H1 (cell line): ENCODE measurements around the gene ACKR2. TPM values are rescaled to one million over a fixed set of nuclear protein-coding genes. Genes with fewer than 3 reads are reported as not detected.

Experiments used
- ASH2L ChIP-seq: fragments of 200-600, 300-600 bp; sonication (generic); IDR thresholded peaks from one replicate; pipeline ENCODE4 v1.7.1; 2017; ENCODE audit warnings: low read length
- SP4 ChIP-seq: IDR thresholded peaks from 2 replicates; pipeline ENCODE4 v1.6.1; 2012; ENCODE audit warnings: low read length, inconsistent platforms
- polyA plus RNA-seq, 7 experiments: library from polyadenylated mRNA; depleted of rRNA in 3 of 7; stranded (reverse) in 5 of 7; unstranded in 2 of 7; fragments of >200 nt in 5 of 7; fragments of 200-250 nt in 2 of 7; gene quantifications; 1 replicate in 5 of 7; 2 replicates in 1 of 7; 4 replicates in 1 of 7; pipeline versions ENCODE4 v1.2.1 to v1.2.3, GENCODE V29; 2011 to 2013; ENCODE audit warnings: missing spikeins in 2 of 7, mixed read lengths in 2 of 7
- total RNA-seq: library from RNA; stranded (reverse); fragmentation: NEBNext Ultra II Directional; extraction: Animal tissue kit (Norgen Biotek cat#: 25700); gene quantifications from 2 replicates; pipeline ENCODE4 v1.2.1, GENCODE V29; 2021
- TF ChIP-seq, protein P1 (sequence below): fragments of 300-600 bp; sonication (generic); IDR thresholded peaks from 2 replicates; pipeline ENCODE4 v1.7.1; 2012; ENCODE audit warnings: low read length, moderate library complexity, mild to moderate bottlenecking, inconsistent platforms; ENCODE audit not compliant: insufficient replicate concordance

ACKR2 gene
- total and polyA plus RNA-seq, 2 of the 8 experiments (the other 6 are each of a cell fraction or from before 2014, with no cell fraction given): 0.09 to 0.12 TPM

DNA sequence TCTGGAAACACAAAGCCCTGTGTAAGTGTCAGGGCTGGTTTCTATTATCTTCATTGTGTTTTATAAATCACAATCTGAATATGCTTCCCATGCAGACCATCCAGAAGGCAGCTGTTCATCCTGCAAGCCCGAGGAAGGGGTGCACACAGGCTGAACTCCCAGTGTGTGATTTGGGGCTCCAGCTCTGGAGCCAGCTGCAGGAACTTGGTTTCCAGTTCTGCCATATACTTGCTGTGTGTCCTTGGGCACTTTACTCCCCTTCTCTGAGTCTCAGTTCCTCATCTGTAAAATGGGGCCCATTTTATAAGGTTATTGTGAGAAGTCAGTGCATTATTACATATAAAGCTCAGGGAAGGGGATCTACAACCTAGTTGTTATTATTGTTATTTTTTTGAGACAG is 43.8 kb downstream of the ACKR2 start (continued):
- TF ChIP-seq, protein P1, sequence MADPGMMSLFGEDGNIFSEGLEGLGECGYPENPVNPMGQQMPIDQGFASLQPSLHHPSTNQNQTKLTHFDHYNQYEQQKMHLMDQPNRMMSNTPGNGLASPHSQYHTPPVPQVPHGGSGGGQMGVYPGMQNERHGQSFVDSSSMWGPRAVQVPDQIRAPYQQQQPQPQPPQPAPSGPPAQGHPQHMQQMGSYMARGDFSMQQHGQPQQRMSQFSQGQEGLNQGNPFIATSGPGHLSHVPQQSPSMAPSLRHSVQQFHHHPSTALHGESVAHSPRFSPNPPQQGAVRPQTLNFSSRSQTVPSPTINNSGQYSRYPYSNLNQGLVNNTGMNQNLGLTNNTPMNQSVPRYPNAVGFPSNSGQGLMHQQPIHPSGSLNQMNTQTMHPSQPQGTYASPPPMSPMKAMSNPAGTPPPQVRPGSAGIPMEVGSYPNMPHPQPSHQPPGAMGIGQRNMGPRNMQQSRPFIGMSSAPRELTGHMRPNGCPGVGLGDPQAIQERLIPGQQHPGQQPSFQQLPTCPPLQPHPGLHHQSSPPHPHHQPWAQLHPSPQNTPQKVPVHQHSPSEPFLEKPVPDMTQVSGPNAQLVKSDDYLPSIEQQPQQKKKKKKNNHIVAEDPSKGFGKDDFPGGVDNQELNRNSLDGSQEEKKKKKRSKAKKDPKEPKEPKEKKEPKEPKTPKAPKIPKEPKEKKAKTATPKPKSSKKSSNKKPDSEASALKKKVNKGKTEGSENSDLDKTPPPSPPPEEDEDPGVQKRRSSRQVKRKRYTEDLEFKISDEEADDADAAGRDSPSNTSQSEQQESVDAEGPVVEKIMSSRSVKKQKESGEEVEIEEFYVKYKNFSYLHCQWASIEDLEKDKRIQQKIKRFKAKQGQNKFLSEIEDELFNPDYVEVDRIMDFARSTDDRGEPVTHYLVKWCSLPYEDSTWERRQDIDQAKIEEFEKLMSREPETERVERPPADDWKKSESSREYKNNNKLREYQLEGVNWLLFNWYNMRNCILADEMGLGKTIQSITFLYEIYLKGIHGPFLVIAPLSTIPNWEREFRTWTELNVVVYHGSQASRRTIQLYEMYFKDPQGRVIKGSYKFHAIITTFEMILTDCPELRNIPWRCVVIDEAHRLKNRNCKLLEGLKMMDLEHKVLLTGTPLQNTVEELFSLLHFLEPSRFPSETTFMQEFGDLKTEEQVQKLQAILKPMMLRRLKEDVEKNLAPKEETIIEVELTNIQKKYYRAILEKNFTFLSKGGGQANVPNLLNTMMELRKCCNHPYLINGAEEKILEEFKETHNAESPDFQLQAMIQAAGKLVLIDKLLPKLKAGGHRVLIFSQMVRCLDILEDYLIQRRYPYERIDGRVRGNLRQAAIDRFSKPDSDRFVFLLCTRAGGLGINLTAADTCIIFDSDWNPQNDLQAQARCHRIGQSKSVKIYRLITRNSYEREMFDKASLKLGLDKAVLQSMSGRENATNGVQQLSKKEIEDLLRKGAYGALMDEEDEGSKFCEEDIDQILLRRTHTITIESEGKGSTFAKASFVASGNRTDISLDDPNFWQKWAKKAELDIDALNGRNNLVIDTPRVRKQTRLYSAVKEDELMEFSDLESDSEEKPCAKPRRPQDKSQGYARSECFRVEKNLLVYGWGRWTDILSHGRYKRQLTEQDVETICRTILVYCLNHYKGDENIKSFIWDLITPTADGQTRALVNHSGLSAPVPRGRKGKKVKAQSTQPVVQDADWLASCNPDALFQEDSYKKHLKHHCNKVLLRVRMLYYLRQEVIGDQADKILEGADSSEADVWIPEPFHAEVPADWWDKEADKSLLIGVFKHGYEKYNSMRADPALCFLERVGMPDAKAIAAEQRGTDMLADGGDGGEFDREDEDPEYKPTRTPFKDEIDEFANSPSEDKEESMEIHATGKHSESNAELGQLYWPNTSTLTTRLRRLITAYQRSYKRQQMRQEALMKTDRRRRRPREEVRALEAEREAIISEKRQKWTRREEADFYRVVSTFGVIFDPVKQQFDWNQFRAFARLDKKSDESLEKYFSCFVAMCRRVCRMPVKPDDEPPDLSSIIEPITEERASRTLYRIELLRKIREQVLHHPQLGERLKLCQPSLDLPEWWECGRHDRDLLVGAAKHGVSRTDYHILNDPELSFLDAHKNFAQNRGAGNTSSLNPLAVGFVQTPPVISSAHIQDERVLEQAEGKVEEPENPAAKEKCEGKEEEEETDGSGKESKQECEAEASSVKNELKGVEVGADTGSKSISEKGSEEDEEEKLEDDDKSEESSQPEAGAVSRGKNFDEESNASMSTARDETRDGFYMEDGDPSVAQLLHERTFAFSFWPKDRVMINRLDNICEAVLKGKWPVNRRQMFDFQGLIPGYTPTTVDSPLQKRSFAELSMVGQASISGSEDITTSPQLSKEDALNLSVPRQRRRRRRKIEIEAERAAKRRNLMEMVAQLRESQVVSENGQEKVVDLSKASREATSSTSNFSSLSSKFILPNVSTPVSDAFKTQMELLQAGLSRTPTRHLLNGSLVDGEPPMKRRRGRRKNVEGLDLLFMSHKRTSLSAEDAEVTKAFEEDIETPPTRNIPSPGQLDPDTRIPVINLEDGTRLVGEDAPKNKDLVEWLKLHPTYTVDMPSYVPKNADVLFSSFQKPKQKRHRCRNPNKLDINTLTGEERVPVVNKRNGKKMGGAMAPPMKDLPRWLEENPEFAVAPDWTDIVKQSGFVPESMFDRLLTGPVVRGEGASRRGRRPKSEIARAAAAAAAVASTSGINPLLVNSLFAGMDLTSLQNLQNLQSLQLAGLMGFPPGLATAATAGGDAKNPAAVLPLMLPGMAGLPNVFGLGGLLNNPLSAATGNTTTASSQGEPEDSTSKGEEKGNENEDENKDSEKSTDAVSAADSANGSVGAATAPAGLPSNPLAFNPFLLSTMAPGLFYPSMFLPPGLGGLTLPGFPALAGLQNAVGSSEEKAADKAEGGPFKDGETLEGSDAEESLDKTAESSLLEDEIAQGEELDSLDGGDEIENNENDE: no peak
- TF ChIP-seq ASH2L (no peak), SP4 (no peak)
- TF ChIP-seq, all 59 proteins: peak for 0
